HG03039 (cell line): ENCODE measurements around the gene PDGFB.

Experiments
- ATAC-seq: cut with Tn5 transposase; IDR thresholded peaks from one replicate; pipeline ENCODE4 v1.9.1; 2021; ENCODE audit warnings: mild to moderate bottlenecking, moderate library complexity; ENCODE audit not compliant: unreplicated experiment

Gene PDGFB

DNA sequence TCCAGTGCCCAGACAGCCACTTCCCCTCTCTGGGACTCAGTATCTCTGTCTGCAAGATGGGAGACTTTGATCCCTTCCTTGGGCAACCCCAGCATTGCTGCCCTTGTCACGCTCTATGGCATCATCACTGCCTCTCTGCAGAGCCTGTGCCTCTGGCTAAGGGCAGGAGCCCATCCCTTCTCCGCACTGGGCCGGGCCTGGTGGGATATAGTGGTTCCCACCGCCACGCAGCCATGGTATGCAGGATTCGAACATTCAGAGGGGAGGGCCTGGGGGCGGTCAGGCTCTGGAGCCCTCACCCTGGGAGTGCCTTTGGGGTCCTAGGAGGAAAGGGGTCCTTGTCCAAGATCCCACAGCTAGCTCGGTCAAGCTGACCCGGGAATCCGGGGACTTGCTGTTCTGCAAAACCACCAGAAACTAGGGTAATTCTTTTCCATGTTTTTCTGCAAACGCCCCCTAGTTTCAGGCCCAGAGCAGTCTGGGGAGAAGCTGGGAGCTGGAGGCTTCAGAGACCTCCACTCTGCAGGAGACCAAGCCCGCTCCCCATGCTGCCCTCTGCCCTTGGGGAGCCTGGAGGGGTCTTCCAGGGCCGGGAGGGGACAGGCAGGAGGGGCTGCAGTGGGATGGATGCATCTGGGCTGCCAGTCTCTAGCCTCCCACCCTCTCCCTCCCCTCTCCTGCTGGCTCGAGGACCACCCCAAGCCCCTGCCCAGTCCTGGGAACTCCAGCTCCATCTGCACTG, 67.9 kb downstream of the PDGFB start:
- ATAC-seq, result no peak

- no peak for ATAC-seq
Measured at GRCh38 chr22:39176143-39176713, 68.6 kb downstream of the PDGFB start.

DNA sequence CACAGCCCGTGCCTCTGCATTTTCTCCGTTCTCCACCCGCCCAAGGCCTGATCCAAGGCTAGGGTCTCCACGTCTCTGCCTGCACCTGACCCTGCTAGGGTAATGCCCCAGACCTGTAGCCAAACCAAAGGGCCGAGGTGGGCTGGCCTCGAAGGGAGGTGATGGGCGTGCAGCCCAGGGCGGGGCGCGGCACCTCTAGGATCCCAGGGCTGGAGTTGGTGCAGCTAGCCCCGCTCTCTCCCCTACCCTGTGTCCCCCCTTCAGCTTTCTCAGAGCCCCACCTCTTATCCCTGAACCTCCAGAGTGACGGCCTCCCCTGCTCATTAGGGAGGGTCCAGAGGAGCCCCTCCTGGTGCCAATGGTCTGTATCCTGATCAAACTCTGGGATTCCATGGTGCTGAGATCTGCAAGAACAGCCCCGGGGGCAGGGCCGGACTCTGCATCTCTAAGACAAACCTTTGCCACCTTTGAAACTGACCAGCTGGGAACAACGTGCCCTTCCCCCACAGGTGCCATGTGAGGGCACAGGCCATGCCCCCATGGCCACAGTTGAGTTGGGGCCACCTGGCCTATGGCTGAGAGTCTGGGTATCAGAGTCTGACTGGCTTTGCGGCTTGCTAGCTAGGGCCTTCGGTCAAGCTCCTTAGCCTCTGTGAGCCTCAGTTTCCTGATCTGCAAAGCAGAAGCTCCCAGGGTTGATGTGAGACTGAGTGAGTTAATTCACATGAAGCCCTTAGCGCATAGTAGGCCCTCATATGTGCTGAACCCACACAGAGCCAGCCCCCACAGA, 69.2 kb downstream of the PDGFB start:
- ATAC-seq, result no peak

DNA sequence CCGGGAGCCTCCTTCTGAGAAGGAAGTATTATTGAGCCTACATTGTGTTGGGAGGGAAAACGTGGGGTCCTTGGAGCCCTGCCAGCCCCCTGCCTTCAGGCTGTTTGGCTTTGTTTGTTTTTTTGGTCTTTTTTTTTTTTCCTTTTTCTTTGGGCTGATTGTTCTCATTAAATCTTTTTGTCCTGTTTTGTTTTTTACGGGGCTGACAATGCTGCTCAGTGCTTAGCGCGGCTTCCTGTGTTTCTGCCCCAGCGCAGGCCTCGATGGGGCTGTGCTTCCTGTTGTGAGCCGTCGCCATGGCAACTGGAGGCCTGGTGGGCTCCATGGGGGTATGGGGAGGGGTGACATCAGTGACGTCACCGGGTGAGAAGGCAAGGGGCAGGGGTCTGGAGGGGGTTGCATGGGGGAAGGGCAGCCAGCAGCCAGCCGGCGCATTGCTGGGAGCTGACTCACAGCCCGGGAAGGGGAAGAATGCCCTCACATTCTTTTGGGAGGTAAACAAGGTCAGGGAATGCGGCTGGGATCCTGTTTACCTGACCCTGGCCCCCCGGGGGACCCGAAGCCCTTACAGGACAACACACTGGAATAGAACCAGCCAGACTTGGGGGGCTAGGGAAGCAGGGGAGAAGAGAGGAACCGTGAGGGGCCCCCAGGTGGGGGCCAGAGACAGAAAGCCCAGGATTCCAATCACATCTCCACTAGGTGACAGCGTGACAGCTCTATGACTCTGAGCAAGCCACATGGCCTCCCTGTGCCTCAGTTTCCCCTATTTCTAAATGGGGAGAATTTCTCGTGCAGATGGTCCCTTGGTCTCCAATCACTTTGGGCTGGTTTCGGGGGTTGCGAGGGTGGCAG, 70.1 kb downstream of the PDGFB start:
- no peak for ATAC-seq

DNA sequence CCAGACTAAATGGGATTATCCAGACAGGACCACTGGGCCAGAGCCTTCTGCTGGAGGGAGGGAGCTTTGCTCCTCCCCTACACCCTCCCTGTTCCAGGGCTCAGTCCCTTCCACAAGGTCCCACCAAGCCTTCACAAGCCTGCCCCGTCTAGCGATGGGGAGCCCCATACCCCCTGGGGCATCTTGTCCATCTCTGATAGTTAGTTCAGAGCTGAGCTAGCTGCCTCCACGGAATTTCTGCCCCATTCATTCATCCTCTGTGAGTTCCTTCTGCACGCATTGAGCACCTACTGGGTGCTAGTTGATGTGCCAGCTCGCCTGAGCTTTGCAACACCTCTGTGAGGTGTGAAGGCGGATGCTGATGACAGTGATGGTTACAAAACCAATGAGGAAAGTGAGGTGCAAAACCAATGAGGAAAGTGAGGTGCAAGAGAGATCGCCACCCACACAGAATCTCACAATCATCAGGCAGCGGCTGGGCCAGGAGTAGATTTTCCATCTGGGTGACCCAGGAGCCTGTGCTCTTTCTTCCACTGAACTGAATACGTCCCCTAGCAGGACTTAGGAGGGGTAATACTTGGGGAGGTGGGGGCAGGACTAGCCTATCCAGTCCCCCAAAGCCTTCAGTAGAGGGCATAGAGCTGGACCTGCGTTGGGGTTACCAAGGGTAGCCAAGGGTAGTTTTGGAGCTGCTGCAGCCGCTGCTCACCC, 70.8 kb downstream of the PDGFB start:
- ATAC-seq, result no peak
